ENCODE results near the gene TAMM41.
"Not testable (repeated sequence)": the region's sequence is repeated elsewhere in the genome, so short reads cannot be mapped to it uniquely, and the experiment has no call there.

TAMM41 gene

GRCh38 chr3:11815111-11815510 is 31.6 kb downstream of the TAMM41 start:
- FAIRE-seq (no peak), DNase-seq (ENCODE audit: low spot score) (no peak)

GRCh38 chr3:11814663-11815062 is 32.0 kb downstream of the TAMM41 start:
- no peak for DNase-seq (ENCODE audit: low spot score)
- no peak for FAIRE-seq

GRCh38 chr3:11810276-11810675 is 36.4 kb downstream of the TAMM41 start:
- DNase-seq (ENCODE audit: low spot score) (no peak), FAIRE-seq (no peak)

DNA sequence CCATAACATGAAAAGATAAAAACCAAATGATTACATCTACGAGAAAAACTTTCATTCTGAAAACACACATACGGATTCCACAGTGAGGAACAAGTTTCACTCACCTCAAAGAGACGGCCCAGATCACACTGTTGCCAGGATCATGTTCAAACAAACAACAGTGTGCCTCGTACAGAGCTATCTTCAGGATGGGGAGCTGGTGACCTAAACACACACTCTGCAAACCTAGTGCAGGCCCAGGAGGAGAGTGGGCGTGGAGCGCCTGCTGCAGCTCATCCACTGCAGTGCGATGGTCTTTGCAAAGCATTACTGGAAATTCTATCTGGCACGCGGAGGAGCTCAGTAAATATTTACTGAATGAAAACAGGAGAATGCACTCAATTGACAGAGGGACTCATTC is 38.5 kb downstream of the TAMM41 start:
- FAIRE-seq (no peak), DNase-seq (ENCODE audit: low spot score) (no peak)

GRCh38 chr3:11807686-11808085 is 39.0 kb downstream of the TAMM41 start:
- DNase-seq (ENCODE audit: low spot score) (no peak), FAIRE-seq (no peak)

DNA sequence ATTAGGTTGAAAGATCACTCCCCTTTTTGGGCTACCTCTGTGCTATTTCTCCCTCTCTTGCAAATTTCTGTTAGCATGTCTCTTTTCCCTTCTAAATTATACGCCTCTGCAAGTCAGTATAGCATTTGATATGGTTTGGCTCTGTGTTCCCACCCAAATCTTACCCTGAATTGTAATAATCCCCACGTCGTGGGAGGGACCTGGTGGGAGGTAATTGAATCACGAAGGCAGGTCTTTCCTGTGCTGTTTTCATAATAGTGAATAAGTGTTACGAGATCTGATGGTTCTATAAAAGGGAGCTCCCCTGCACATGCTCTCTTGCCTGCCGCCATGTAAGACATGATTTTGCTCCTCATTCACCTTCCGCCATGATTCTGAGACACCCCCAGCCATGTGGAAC is 41.0 kb downstream of the TAMM41 start:
- FAIRE-seq (no peak), DNase-seq (ENCODE audit: low spot score) (no peak)

- FAIRE-seq (no peak), DNase-seq (ENCODE audit: low spot score) (peak; percentile 40)
Observed at GRCh38 chr3:11803977-11804892, 42.5 kb downstream of the TAMM41 start.

DNA sequence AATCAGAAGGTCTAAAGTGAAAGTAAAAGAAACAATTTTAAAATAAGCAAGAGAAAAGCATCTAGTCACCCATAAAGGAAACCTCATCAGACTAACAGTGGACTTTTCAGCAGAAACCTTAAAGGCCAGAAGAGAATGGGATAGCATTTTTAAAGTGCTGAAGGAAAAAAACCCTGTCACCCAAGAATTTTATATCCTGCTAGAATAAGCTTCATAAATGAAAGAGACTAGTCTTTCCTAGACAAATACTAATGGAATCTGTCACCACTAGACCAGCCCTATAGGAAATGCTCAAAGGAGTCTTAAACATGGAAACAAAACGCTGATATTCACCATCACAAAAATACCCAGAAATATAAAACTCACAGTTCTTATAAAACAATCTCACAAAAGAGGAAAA is 46.9 kb downstream of the TAMM41 start:
- FAIRE-seq, result no peak
- DNase-seq (ENCODE audit: low spot score), result no peak

DNA sequence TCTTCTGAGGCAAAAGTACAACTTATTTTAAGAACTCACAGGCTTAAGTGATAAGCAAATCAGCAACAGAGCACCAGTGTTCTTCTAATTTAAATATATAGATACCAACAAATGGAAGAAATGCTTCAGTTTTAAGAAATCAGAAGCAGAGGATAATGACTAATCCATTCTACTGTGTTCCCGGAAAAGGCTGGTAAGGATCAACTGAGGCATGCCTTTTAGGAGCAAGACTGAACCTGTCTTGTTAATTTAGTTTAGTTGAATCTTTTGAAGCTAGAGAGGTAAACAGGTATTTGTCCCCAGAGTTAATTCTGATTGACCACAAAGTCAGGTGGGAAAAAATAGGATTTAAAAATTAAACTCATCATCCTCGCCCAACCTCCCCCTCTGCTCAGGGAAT is 51.8 kb downstream of the TAMM41 start:
- no peak for FAIRE-seq
- no peak for DNase-seq (ENCODE audit: low spot score)

DNA sequence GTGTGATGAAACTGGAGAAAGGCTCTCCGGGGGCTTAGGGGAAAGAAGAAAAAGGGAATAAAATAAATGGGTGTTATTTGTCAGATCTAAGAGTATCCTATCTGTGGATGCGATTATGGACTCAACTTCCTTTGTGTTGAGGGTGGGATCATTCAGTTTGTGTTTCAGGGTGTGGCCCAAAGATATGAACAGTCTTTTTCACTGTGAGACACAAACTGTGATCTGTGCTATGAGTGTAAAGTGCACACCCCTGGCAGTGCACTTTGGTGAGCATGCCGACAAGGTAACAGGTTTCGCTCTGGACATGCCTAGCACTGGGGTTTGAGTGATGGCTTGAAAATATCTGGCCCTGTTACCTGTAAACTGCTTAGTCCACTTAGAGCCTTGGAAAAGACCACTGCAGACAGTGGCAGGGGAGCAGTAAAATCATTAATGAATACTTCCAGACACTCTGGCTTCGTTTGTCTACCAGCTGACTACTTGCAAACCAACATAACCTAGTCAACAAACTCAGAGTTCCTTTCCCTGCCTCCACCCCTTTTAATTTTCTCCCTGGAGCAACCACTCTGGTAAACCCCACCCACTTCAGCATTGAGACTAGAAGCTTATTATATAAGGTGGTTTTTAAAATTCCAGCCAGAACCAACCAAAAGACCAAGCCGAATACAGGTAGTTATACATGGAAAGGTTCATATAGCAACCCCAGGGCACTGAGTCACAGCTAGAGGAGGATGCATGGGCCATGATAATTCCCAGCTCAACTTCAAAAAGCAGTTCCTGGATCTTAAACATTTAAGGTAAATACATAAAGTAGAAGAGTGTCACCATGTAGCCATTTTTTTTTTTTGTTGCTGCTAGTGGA is 55.1 kb downstream of the TAMM41 start:
- FAIRE-seq, result no peak
- DNase-seq (ENCODE audit: low spot score), result no peak

DNA sequence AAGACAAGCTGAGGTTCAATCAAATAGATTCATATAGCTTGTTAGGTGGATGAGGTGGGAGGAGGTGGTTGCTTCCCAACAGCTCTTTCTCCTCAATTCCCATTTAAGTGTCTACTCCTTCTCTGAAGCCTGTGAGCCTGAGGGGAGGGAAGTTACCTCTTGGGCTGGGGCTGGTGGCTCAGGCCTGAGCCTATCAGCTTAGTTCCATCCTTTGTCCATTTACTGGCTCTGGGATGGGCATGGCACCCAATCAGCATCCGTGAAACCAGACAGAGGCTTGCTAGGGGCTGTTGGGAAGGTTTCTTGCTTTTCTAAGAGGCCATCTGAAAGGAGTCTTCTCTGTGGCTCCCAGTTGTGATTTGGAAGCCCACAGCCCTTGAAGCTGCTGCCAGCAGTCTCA is 57.3 kb downstream of the TAMM41 start:
- DNase-seq (ENCODE audit: low spot score) (no peak), FAIRE-seq (no peak)

- DNase-seq (ENCODE audit: low spot score) (no peak), FAIRE-seq (no peak)
Observed at GRCh38 chr3:11784971-11785377, 61.7 kb downstream of the TAMM41 start.

GRCh38 chr3:11780341-11780740 is 66.3 kb downstream of the TAMM41 start:
- FAIRE-seq (no peak), DNase-seq (ENCODE audit: low spot score) (no peak)

DNA sequence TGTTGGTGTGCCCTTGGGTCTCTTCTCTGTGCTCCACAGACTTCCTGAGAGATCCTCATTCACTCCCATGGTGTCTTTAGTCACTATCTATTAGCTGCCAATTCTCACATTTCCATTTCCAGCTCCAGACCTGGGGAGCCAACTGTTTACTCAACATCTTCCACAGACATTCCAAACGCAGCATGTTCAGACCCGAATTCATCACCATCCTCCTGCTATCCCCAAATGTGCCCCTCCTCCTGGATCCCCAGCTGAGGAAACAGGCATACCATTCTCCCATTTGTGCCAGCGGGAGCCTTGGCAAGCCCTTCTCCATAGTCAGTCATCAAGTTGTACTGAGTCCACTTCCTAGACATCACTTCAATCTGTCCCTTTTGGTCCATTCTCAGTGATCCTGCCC is 67.1 kb downstream of the TAMM41 start:
- FAIRE-seq, result no peak

GRCh38 chr3:11778248-11778647 is 68.4 kb downstream of the TAMM41 start:
- DNase-seq (ENCODE audit: low spot score), result no peak
- no peak for FAIRE-seq

More for the DNA sequence above, 67.1 kb downstream of the TAMM41 start:
- DNase-seq (ENCODE audit: low spot score), result no peak

GRCh38 chr3:11776346-11776745 is 70.3 kb downstream of the TAMM41 start:
- FAIRE-seq (no peak), DNase-seq (ENCODE audit: low spot score) (no peak)

DNA sequence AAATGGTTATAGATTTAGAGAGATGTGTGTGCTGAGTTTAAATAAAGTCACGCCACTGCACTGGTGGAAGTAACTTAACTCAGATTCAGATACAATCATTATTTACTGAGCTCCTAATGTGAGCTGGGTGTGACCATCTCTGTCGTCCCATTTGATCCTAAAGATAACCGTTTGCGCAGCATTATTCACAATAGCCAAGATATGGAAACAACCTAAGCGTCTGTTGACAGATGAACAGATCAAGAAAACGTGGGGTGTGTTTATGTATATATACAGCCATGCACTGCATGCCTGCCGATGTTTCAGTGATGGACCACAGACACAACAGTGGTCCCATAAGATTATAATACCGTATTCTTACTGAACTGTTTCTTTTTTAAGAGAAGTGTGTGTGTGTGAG is 71.2 kb downstream of the TAMM41 start:
- FAIRE-seq (no peak), DNase-seq (ENCODE audit: low spot score) (no peak)

GRCh38 chr3:11774296-11774877 is 72.3 kb downstream of the TAMM41 start:
- no peak for FAIRE-seq
- DNase-seq (ENCODE audit: low spot score), result peak; percentile 35

DNA sequence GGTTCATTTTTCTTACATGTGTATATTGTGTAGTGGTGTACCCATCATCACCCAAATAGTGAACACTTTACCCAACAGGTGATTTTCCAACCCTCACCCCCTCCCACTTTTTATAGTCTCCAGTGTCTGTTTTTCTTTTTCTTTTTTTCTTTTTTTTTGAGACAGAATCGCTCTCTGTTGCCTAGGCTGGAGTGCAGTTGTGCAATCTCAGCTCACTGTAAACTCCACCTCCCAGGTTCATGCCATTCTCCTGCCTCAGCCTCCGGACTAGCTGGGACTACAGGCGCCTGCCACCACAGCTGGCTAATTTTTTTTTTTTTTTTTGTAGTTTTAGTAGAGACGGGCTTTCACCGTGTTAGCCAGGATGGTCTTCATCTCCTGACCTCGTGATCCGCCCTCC is 74.8 kb downstream of the TAMM41 start:
- not testable (repeated sequence) for DNase-seq (ENCODE audit: low spot score); FAIRE-seq

DNA sequence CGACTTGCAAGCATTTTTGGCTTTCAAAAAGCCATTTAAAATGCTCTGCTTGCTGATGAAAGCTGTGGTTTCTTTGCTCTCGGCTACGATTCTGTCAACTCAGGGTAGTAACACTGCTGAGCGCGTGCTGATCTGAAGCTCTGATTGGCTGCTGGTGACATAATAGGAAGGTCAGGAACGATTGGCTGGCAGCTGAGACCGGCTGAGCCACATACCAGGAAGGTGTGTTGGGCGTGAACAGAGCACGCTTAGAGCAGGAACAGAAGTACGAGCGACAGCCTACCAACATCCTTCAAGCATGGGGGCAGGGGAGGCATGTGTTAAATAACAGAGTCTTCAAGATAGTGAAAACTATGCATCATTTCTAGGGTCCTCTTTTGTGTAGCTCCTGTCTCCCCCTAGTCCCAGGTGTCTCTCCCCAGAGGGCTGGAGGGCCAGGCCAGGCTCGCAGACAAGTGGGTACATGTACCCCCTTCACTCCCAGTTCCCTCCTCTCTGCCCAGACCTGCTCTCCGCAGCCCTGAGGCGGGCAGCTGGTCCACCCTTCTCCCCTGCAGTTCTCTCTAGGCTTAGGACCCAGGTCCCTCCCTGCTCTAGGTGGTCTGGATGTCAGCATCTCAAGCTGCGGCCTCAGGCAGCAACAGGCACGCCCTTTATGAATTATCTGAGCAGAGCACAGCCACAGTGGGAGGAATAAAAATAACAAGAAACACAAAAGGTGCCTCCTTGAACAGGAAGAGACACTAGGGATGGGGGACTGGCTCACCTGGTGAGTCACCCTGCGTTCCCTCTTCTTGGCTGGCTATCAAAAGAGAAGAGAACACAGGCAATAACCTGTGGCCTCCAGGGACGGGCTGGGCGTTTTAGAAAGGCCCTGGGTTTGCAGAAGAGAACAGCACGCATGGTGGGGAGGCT is 76.0 kb downstream of the TAMM41 start:
- DNase-seq (ENCODE audit: low spot score), result peak; percentile 69
- no peak for FAIRE-seq

All from RCC 7860 (cell line).